HepG2 (cell line): ENCODE measurements around the gene ASPHD1. TPM values are rescaled to one million over a fixed set of nuclear protein-coding genes. Genes with fewer than 3 reads are reported as not detected.

Source experiments
- ATAC-seq: fragments of 200-7000 bp; cut with Tn5 transposase; 3 replicates; pipeline ENCODE4 v1.9.1; 2020; ENCODE audit warnings: mild to moderate bottlenecking, moderate library complexity
- BruUV-seq: library from RNA; stranded (reverse); fragments of 400-500 nt; replicated peaks from 2 replicates; lab custom pipeline; 2021; lab: Mats Ljungman, UMichigan
- CTCF ChIA-PET: fragments of 300-600 bp; formaldehyde crosslinking; extraction: SDS; loops from one replicate; lab custom pipeline; 2021; ENCODE audit warnings: low total read pairs, inconsistent platforms, low intra/inter-chr PET ratio; lab: Yijun Ruan, JAX
- POLR2A ChIA-PET: fragments of 350-600 bp; sonication (Branson Sonifier 250); formaldehyde crosslinking; loops from one replicate; lab custom pipeline; 2020; ENCODE audit warnings: antibody characterized with exemption, inconsistent platforms; lab: Yijun Ruan, JAX
- DNase-seq: peaks from one replicate; pipeline ENCODE4 v3.0.0-alpha.2; 2015; ENCODE audit warnings: low spot score
- FAIRE-seq: peaks from 3 replicates; lab custom pipeline; 2011; peaks lifted over from hg19 to GRCh38; lab: Jason Lieb, UNC
- H2AFZ ChIP-seq: one replicate; pipeline ENCODE4 v1.6.1; 2011; ENCODE audit warnings: low read length, inconsistent platforms
- H3K27ac ChIP-seq: fragments of 300-600 bp; 3 replicates; pipeline ENCODE4 v1.8.0; 2011; ENCODE audit warnings: mixed run types, mild to moderate bottlenecking, mixed read lengths, low read length, inconsistent platforms; ENCODE audit not compliant: insufficient read depth; ENCODE audit errors: extremely low read length
- H3K27me3 ChIP-seq, 2 experiments: fragments of 200-600 bp in 1 of 2; 2 replicates in 1 of 2; 3 replicates in 1 of 2; pipeline versions ENCODE4 v1.6.0 to v1.8.0; 2011; ENCODE audit warnings: low read length in 2 of 2, mild to moderate bottlenecking in 2 of 2, moderate library complexity in 2 of 2, inconsistent platforms in 1 of 2; ENCODE audit not compliant: insufficient read depth in 2 of 2, control insufficient read depth in 1 of 2
- H3K36me3 ChIP-seq, 2 experiments: fragments of 200-600 bp in 1 of 2; replicated peaks in 1 of 2; 2 replicates in 1 of 2; 3 replicates in 1 of 2; pipeline versions ENCODE4 v1.5.1 to v1.8.0; 2011; ENCODE audit warnings: low read length in 2 of 2, inconsistent platforms in 1 of 2; ENCODE audit not compliant: insufficient read depth in 2 of 2, control insufficient read depth in 1 of 2
- H3K4me1 ChIP-seq: 2 replicates; pipeline ENCODE4 v1.5.1; 2012; ENCODE audit warnings: low read length, inconsistent platforms; ENCODE audit not compliant: insufficient read depth
- H3K4me2 ChIP-seq: 2 replicates; pipeline ENCODE4 v1.6.0; 2011; ENCODE audit warnings: low read depth, low read length, inconsistent platforms
- H3K4me3 ChIP-seq, 3 experiments: fragments of 200-600 bp in 1 of 3; sonication (generic), shearing (Covaris generic) in 1 of 3; replicated peaks in 1 of 3; 2 replicates each; pipeline ENCODE4 v1.5.1; 2011 to 2016; ENCODE audit warnings: low read length in 3 of 3, inconsistent platforms in 2 of 3, low read depth in 2 of 3, mild to moderate bottlenecking in 2 of 3, control low read depth in 1 of 3, mixed read lengths in 1 of 3; ENCODE audit not compliant: insufficient read depth in 1 of 3
- H3K79me2 ChIP-seq: one replicate; pipeline ENCODE4 v1.6.1; 2011; ENCODE audit warnings: low read length, inconsistent platforms; ENCODE audit not compliant: insufficient read depth
- H3K9ac ChIP-seq: 2 replicates; pipeline ENCODE4 v1.6.0; 2011; ENCODE audit warnings: mild to moderate bottlenecking, low read depth, low read length, inconsistent platforms; ENCODE audit not compliant: insufficient read depth
- H3K9me3 ChIP-seq: 2 replicates; pipeline ENCODE4 v1.5.1; 2012; ENCODE audit warnings: mild to moderate bottlenecking, low read length
- H4K20me1 ChIP-seq: 2 replicates; pipeline ENCODE4 v1.6.0; 2011; ENCODE audit warnings: inconsistent platforms, mild to moderate bottlenecking, low read length, moderate library complexity; ENCODE audit not compliant: insufficient read depth
- DMAP1 ChIP-seq: IDR thresholded peaks from 2 replicates; pipeline ENCODE4 v1.6.1; 2016
- HMG20B ChIP-seq: conservative IDR thresholded peaks from 2 replicates; pipeline ENCODE4 v1.6.1; 2016; ENCODE audit warnings: missing genetic modification reagents, missing compliant biosample characterization
- MTA1 ChIP-seq: sonication (generic); formaldehyde crosslinking; IDR thresholded peaks from 2 replicates; pipeline ENCODE4 v1.4.0; 2020; ENCODE audit warnings: missing genetic modification reagents, mild to moderate bottlenecking, borderline replicate concordance
- NCOA1 ChIP-seq: sonication (generic); formaldehyde crosslinking; IDR thresholded peaks from 2 replicates; pipeline ENCODE4 v1.9.0; 2021; ENCODE audit warnings: missing genetic modification reagents
- REPIN1 ChIP-seq: sonication (generic); formaldehyde crosslinking; IDR thresholded peaks from 2 replicates; pipeline ENCODE4 v1.8.0; 2022; ENCODE audit warnings: missing genetic modification reagents, low read depth, mild to moderate bottlenecking, borderline replicate concordance
- TAF1 ChIP-seq: sonication (generic); formaldehyde crosslinking; IDR thresholded peaks from 2 replicates; pipeline ENCODE4 v1.4.0; 2020; ENCODE audit warnings: missing genetic modification reagents
- ZNF326 ChIP-seq: sonication (generic); formaldehyde crosslinking; IDR thresholded peaks from 2 replicates; pipeline ENCODE4 v1.4.0; 2020; ENCODE audit warnings: missing genetic modification reagents, borderline replicate concordance
- ZNF761 ChIP-seq: sonication (generic); formaldehyde crosslinking; conservative IDR thresholded peaks from 2 replicates; pipeline ENCODE4 v1.4.0; 2020; ENCODE audit warnings: mild to moderate bottlenecking, missing genetic modification reagents
- WGBS: methylation state at CpG from one replicate; pipeline ENCODE4 v1.1.6; 2017; ENCODE audit warnings: low lambda C conversion rate; 5-methylcytosine and 5-hydroxymethylcytosine counted together
- in situ Hi-C: cut with HindIII; loops from 2 replicates; pipeline ENCODE4 v1.10.0; 2017; ENCODE audit warnings: low pct_unique_long_range_greater_than_20kb; ENCODE audit not compliant: extremely low pct_ligation_motif_present
- intact Hi-C: fragments of 100-400 bp; cut with micrococcal nuclease; formaldehyde crosslinking; loops from one replicate; pipeline ENCODE4 v1.10.0; 2022; ENCODE audit not compliant: unreplicated experiment
- polyA plus RNA-seq, 8 experiments: library from polyadenylated mRNA; depleted of rRNA in 3 of 8; stranded (reverse) in 7 of 8; unstranded in 1 of 8; fragments of >200 nt; fragmentation: Illumina TruSeq in 4 of 8; extraction: Trizol in 4 of 8; gene quantifications; 2 replicates each; pipeline versions ENCODE4 v1.2.1 to v1.2.3, GENCODE V29; 2011 to 2016; ENCODE audit warnings: low read depth in 4 of 8, missing spikeins in 1 of 8, mixed read lengths in 1 of 8; ENCODE audit not compliant: insufficient read depth in 1 of 8
- total RNA-seq, 5 experiments: library from RNA; depleted of rRNA; stranded (reverse); fragments of >200 nt; fragmentation: Illumina TruSeq; extraction: Trizol; gene quantifications; 2 replicates each; pipeline ENCODE4 v1.2.3, GENCODE V29; 2016; ENCODE audit warnings: low read depth in 1 of 5
- TF ChIP-seq, protein P1 (sequence below): sonication (generic); formaldehyde crosslinking; IDR thresholded peaks from 2 replicates; pipeline ENCODE4 v1.8.1; 2023; ENCODE audit warnings: missing genetic modification reagents, inconsistent platforms, borderline replicate concordance
- TF ChIP-seq, protein P2 (sequence below): sonication (generic); formaldehyde crosslinking; IDR thresholded peaks from 2 replicates; pipeline ENCODE4 v1.5.0; 2020; ENCODE audit warnings: mild to moderate bottlenecking, missing genetic modification reagents, borderline replicate concordance
- TF ChIP-seq, protein P3 (sequence below): sonication (generic); formaldehyde crosslinking; IDR thresholded peaks from 2 replicates; pipeline ENCODE4 v1.5.0; 2020; ENCODE audit warnings: mild to moderate bottlenecking, low read depth, missing genetic modification reagents, borderline replicate concordance
- TF ChIP-seq, protein P4 (sequence below): sonication (generic); formaldehyde crosslinking; IDR thresholded peaks from 2 replicates; pipeline ENCODE4 v1.9.0; 2021; ENCODE audit warnings: missing genetic modification reagents, mild to moderate bottlenecking, borderline replicate concordance

ASPHD1 gene
- total and polyA plus RNA-seq, 2 of the 13 experiments (the other 11 are each of a cell fraction or from before 2014, with no cell fraction given), result 13.1 to 19.7 TPM

DNA sequence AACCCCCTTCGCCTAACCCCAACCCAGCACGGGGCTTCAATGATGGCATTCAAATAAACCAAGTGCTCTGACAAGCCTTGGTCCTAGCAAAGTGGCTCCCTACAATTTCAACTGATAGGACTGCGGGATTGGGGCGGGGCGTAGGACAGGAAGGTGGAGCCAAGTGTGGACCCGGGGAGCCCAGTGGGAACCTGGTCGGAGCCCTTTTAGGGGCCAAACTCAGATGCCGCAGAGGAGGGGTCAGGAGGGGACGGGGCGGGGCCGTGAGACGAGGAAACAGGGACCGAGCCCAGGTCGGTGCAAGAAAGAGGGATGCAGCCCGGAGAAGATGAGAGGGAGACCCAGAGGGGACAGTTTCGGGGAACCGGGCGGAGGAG is 24.1 kb upstream of the ASPHD1 start:
- TF ChIP-seq MTA1 (CRISPR knock-in tag), result no peak
- no peak for TF ChIP-seq NCOA1 (CRISPR knock-in tag)
- TF ChIP-seq REPIN1 (CRISPR knock-in tag), result no peak
- TF ChIP-seq, protein P1, sequence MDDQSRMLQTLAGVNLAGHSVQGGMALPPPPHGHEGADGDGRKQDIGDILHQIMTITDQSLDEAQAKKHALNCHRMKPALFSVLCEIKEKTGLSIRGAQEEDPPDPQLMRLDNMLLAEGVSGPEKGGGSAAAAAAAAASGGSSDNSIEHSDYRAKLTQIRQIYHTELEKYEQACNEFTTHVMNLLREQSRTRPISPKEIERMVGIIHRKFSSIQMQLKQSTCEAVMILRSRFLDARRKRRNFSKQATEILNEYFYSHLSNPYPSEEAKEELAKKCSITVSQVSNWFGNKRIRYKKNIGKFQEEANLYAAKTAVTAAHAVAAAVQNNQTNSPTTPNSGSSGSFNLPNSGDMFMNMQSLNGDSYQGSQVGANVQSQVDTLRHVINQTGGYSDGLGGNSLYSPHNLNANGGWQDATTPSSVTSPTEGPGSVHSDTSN (CRISPR knock-in tag), result no peak
- TF ChIP-seq, protein P2, sequence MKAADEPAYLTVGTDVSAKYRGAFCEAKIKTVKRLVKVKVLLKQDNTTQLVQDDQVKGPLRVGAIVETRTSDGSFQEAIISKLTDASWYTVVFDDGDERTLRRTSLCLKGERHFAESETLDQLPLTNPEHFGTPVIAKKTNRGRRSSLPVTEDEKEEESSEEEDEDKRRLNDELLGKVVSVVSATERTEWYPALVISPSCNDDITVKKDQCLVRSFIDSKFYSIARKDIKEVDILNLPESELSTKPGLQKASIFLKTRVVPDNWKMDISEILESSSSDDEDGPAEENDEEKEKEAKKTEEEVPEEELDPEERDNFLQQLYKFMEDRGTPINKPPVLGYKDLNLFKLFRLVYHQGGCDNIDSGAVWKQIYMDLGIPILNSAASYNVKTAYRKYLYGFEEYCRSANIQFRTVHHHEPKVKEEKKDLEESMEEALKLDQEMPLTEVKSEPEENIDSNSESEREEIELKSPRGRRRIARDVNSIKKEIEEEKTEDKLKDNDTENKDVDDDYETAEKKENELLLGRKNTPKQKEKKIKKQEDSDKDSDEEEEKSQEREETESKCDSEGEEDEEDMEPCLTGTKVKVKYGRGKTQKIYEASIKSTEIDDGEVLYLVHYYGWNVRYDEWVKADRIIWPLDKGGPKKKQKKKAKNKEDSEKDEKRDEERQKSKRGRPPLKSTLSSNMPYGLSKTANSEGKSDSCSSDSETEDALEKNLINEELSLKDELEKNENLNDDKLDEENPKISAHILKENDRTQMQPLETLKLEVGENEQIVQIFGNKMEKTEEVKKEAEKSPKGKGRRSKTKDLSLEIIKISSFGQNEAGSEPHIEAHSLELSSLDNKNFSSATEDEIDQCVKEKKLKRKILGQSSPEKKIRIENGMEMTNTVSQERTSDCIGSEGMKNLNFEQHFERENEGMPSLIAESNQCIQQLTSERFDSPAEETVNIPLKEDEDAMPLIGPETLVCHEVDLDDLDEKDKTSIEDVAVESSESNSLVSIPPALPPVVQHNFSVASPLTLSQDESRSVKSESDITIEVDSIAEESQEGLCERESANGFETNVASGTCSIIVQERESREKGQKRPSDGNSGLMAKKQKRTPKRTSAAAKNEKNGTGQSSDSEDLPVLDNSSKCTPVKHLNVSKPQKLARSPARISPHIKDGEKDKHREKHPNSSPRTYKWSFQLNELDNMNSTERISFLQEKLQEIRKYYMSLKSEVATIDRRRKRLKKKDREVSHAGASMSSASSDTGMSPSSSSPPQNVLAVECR (CRISPR knock-in tag), result no peak
- TF ChIP-seq TAF1 (CRISPR knock-in tag), result no peak
- no peak for TF ChIP-seq ZNF761
- no peak for TF ChIP-seq DMAP1
- no peak for TF ChIP-seq ZNF326 (CRISPR knock-in tag)
- TF ChIP-seq, protein P3, sequence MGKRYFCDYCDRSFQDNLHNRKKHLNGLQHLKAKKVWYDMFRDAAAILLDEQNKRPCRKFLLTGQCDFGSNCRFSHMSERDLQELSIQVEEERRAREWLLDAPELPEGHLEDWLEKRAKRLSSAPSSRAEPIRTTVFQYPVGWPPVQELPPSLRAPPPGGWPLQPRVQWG, result no peak
- TF ChIP-seq HMG20B (CRISPR knock-in tag), result no peak
- TF ChIP-seq, protein P4, sequence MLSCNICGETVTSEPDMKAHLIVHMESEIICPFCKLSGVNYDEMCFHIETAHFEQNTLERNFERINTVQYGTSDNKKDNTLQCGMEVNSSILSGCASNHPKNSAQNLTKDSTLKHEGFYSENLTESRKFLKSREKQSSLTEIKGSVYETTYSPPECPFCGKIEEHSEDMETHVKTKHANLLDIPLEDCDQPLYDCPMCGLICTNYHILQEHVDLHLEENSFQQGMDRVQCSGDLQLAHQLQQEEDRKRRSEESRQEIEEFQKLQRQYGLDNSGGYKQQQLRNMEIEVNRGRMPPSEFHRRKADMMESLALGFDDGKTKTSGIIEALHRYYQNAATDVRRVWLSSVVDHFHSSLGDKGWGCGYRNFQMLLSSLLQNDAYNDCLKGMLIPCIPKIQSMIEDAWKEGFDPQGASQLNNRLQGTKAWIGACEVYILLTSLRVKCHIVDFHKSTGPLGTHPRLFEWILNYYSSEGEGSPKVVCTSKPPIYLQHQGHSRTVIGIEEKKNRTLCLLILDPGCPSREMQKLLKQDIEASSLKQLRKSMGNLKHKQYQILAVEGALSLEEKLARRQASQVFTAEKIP (CRISPR knock-in tag), result no peak
- CTCF ChIA-PET, result no interaction called here
- Histone ChIP-seq H3K79me2 (no peaks in the 10 kb centered on the region), H3K27ac (no peak overlapping the region), H3K27me3 (no peaks in the 10 kb centered on the region), H4K20me1 (no peaks in the 10 kb centered on the region), H2AFZ (no peak overlapping the region), H3K4me1 (peaks cover 9% of the 10 kb centered on the region), H3K9me3 (no peaks in the 10 kb centered on the region), H3K9ac (no peak overlapping the region), H3K36me3 (peaks cover 0 to 7% of the 10 kb centered on the region in 2 experiments; a peak in 4 of 5 replicates), H3K4me2 (no peak overlapping the region), H3K4me3 (no peak overlapping the region)
- ATAC-seq (no peak), DNase-seq (no peak), FAIRE-seq (no peak)
- POLR2A ChIA-PET, result no interaction called here
- no TSS peak for BruUV-seq
- intact Hi-C loops (no loop called here), in situ Hi-C loops (no loop called here)
- 96% methylated on average over 18 of the region's 18 CpGs for WGBS
